ENCODE results near the gene TMEM106A. TPM values are rescaled to one million over a fixed set of nuclear protein-coding genes. Genes with fewer than 3 reads are reported as not detected.
"Not testable (repeated sequence)": the region's sequence is repeated elsewhere in the genome, so short reads cannot be mapped to it uniquely, and the experiment has no call there.

Gene TMEM106A
- total RNA-seq, 2 experiments from 2014 or later: 9.4 to 17.1 TPM

- POLR2A ChIA-PET; H3K9me2 ChIP-seq (ENCODE audit: insufficient read depth, low read length); H2AFZ ChIP-seq (ENCODE audit: low read length); BruUV-seq (replicated peaks); H3K9me3 ChIP-seq (ENCODE audit: low read length); DNase-seq (ENCODE audit: low spot score); intact Hi-C loops (cut with micrococcal nuclease; ENCODE audit: unreplicated experiment); H3K27ac ChIP-seq (ENCODE audit: low read depth, low read length, poor library complexity, severe bottlenecking); H3K4me2 ChIP-seq (ENCODE audit: low read length); H3K4me1 ChIP-seq (ENCODE audit: insufficient read depth, low read length, poor library complexity, severe bottlenecking); H4K20me1 ChIP-seq (ENCODE audit: insufficient read depth, low read length); H3K36me3 ChIP-seq (ENCODE audit: insufficient read depth, low read length); H3K4me3 ChIP-seq (ENCODE audit: low read depth, low read length, poor library complexity, severe bottlenecking); CTCF ChIA-PET (ENCODE audit: unreplicated experiment); H3K79me2 ChIP-seq (ENCODE audit: insufficient read depth, low read depth, low read length): not testable (repeated sequence)
Observed at GRCh38 chr17:43240596-43241352, 29.1 kb downstream of the TMEM106A start.

- TSS peak; percentile 74 for BruUV-seq (replicated peaks)
- H3K27ac ChIP-seq (ENCODE audit: low read depth, low read length, poor library complexity, severe bottlenecking); H3K4me3 ChIP-seq (ENCODE audit: low read depth, low read length, poor library complexity, severe bottlenecking); POLR2A ChIA-PET; H3K4me1 ChIP-seq (ENCODE audit: insufficient read depth, low read length, poor library complexity, severe bottlenecking); CTCF ChIA-PET (ENCODE audit: unreplicated experiment); H3K9me2 ChIP-seq (ENCODE audit: insufficient read depth, low read length); H4K20me1 ChIP-seq (ENCODE audit: insufficient read depth, low read length); H3K36me3 ChIP-seq (ENCODE audit: insufficient read depth, low read length); H3K4me2 ChIP-seq (ENCODE audit: low read length); DNase-seq (ENCODE audit: low spot score); intact Hi-C loops (cut with micrococcal nuclease; ENCODE audit: unreplicated experiment); H3K79me2 ChIP-seq (ENCODE audit: insufficient read depth, low read depth, low read length); H3K9me3 ChIP-seq (ENCODE audit: low read length); H2AFZ ChIP-seq (ENCODE audit: low read length): not testable (repeated sequence)
Observed at GRCh38 chr17:43246456-43246855, 34.8 kb downstream of the TMEM106A start.

Small RNA genes lying within 50 kb of the gene (small RNA-seq; reads per million reads assigned to genes)
- gene AC060780.2: not detected
- gene AC060780.3: not detected
- gene RF00004: not detected
- not detected for gene RNU2-1

Other genes with a start within 250 kb of the TMEM106A start
- gene AARSD1, start 247.4 kb upstream of the TMEM106A start, total RNA-seq (2014; rRNA removed; shearing (Covaris generic)): 24.0 and 26.9 TPM in 2 replicates
- 31.0 and 31.7 TPM in 2 replicates for gene AARSD1, start 247.4 kb upstream of the TMEM106A start, total RNA-seq (2022)
- gene PTGES3L, start 231.8 kb upstream of the TMEM106A start, total RNA-seq (2014; rRNA removed; shearing (Covaris generic)): 0.13 TPM in 1 of 2 replicates, not detected in the other
- 0.68 and 2.1 TPM in 2 replicates for gene PTGES3L, start 231.8 kb upstream of the TMEM106A start, total RNA-seq (2022)
- gene RUNDC1, start 231.3 kb upstream of the TMEM106A start, total RNA-seq (2014; rRNA removed; shearing (Covaris generic)): 11.1 and 12.1 TPM in 2 replicates
- gene RUNDC1, start 231.3 kb upstream of the TMEM106A start, total RNA-seq (2022): 18.6 and 22.5 TPM in 2 replicates
- 1,550 and 2,299 TPM in 2 replicates for gene RPL27, start 213.5 kb upstream of the TMEM106A start, total RNA-seq (2014; rRNA removed; shearing (Covaris generic))
- 1,241 and 1,313 TPM in 2 replicates for gene RPL27, start 213.5 kb upstream of the TMEM106A start, total RNA-seq (2022)
- gene IFI35, start 205.1 kb upstream of the TMEM106A start, total RNA-seq (2014; rRNA removed; shearing (Covaris generic)): 3.8 and 6.3 TPM in 2 replicates
- 8.6 and 10.6 TPM in 2 replicates for gene IFI35, start 205.1 kb upstream of the TMEM106A start, total RNA-seq (2022)
- gene VAT1, start 189.5 kb upstream of the TMEM106A start, total RNA-seq (2014; rRNA removed; shearing (Covaris generic)): 26.2 and 33.1 TPM in 2 replicates
- 51.3 and 65.3 TPM in 2 replicates for gene VAT1, start 189.5 kb upstream of the TMEM106A start, total RNA-seq (2022)
- gene RND2, start 186.6 kb upstream of the TMEM106A start, total RNA-seq (2014; rRNA removed; shearing (Covaris generic)): not detected in 2 replicates
- 0.30 TPM in 1 of 2 replicates, not detected in the other for gene RND2, start 186.6 kb upstream of the TMEM106A start, total RNA-seq (2022)
- gene BRCA1, start 86.5 kb upstream of the TMEM106A start, total RNA-seq (2014; rRNA removed; shearing (Covaris generic)): 112 and 134 TPM in 2 replicates
- gene BRCA1, start 86.5 kb upstream of the TMEM106A start, total RNA-seq (2022): 130 and 135 TPM in 2 replicates
- gene NBR1, start 40.7 kb upstream of the TMEM106A start, total RNA-seq (2014; rRNA removed; shearing (Covaris generic)): 15.2 and 16.2 TPM in 2 replicates
- 38.6 and 48.3 TPM in 2 replicates for gene NBR1, start 40.7 kb upstream of the TMEM106A start, total RNA-seq (2022)
- not detected in 2 replicates for gene CCDC200, start 16.7 kb downstream of the TMEM106A start, total RNA-seq (2014; rRNA removed; shearing (Covaris generic))
- gene CCDC200, start 16.7 kb downstream of the TMEM106A start, total RNA-seq (2022): not detected in 2 replicates
- gene RNU2-1, start 22.1 kb downstream of the TMEM106A start, total RNA-seq (2014; rRNA removed; shearing (Covaris generic)): not detected in 2 replicates
- 7,263 and 7,340 TPM in 2 replicates for gene RNU2-1, start 22.1 kb downstream of the TMEM106A start, total RNA-seq (2022)
- gene ARL4D, start 187.1 kb downstream of the TMEM106A start, total RNA-seq (2014; rRNA removed; shearing (Covaris generic)): 0.64 and 1.4 TPM in 2 replicates
- gene ARL4D, start 187.1 kb downstream of the TMEM106A start, total RNA-seq (2022): 0.72 and 0.83 TPM in 2 replicates